Adrenal gland (tissue), 5 donors: ENCODE results near the gene CMTM4.

Source experiments
- POLR2A ChIP-seq, 2 donors: fragments of 450-650 bp; IDR thresholded peaks; one replicate each; pipeline ENCODE4 v1.6.1; 2017; ENCODE audit warnings: antibody characterized with exemption in 2 of 2, mild to moderate bottlenecking in 2 of 2, moderate library complexity in 1 of 2
- TF ChIP-seq, protein P1 (sequence below), 6 experiments: fragments of 450-650 bp in 4 of 6; fragments of 200-600 bp in 2 of 6; sonication (generic) in 1 of 6; IDR thresholded peaks; 1 replicate in 5 of 6; 2 replicates in 1 of 6; pipeline versions ENCODE4 v1.5.1 to v1.8.0; 2016 to 2021; ENCODE audit warnings: antibody characterized with exemption in 6 of 6, mild to moderate bottlenecking in 2 of 6, moderate library complexity in 1 of 6
- donor health status: DM: no; HTN: no; CAD: no.

DNA sequence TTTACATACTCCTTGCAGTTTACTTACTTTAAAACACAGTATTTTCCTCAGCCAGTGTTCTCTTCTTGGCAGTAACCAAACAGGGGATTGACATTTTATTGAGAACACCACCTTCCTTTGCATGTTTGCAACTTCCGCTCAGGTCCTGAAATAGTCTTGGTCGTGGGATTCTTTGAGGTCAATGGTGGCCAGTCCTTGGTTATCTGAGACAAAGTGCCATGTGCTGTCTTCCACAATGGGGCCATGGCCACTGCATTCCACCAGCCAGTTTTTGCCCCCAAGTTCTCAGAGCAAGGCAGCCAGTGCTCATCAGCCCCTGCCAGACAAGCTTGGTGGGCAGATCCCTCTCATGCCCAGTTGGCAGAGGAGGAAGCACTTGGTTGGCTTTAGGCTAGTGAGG lies 22.9 kb downstream of the CMTM4 start:
- TF ChIP-seq, protein P1, sequence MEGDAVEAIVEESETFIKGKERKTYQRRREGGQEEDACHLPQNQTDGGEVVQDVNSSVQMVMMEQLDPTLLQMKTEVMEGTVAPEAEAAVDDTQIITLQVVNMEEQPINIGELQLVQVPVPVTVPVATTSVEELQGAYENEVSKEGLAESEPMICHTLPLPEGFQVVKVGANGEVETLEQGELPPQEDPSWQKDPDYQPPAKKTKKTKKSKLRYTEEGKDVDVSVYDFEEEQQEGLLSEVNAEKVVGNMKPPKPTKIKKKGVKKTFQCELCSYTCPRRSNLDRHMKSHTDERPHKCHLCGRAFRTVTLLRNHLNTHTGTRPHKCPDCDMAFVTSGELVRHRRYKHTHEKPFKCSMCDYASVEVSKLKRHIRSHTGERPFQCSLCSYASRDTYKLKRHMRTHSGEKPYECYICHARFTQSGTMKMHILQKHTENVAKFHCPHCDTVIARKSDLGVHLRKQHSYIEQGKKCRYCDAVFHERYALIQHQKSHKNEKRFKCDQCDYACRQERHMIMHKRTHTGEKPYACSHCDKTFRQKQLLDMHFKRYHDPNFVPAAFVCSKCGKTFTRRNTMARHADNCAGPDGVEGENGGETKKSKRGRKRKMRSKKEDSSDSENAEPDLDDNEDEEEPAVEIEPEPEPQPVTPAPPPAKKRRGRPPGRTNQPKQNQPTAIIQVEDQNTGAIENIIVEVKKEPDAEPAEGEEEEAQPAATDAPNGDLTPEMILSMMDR (IDR thresholded peaks at IDR 0.05): no peak
- TF ChIP-seq POLR2A (IDR thresholded peaks at IDR 0.05): no peak
